H1 (cell line): ENCODE measurements around the gene XPNPEP2. TPM values are rescaled to one million over a fixed set of nuclear protein-coding genes. Genes with fewer than 3 reads are reported as not detected.

Experiments used
- CTCF ChIA-PET: fragments of 300-600 bp; sonication (Branson Sonifier 250); formaldehyde crosslinking; loops from one replicate; lab custom pipeline; 2021; ENCODE audit not compliant: partially characterized antibody; lab: Charles Lee
- POLR2A ChIA-PET: fragments of 300-600 bp; sonication (Branson Sonifier 250); formaldehyde crosslinking; loops from one replicate; lab custom pipeline; 2021; ENCODE audit warnings: inconsistent platforms; ENCODE audit not compliant: partially characterized antibody; lab: Charles Lee
- DNase-seq, 2 experiments: peaks; one replicate each; pipeline versions ENCODE4 v3.0.0 to v3.0.0-alpha.2; 2010 to 2022; ENCODE audit warnings: low spot score in 2 of 2, low read depth in 1 of 2, mixed read lengths in 1 of 2
- FAIRE-seq: peaks from 2 replicates; lab custom pipeline; 2011; peaks lifted over from hg19 to GRCh38; lab: Jason Lieb, UNC
- H2AFZ ChIP-seq: 2 replicates; pipeline ENCODE4 v1.8.1; 2012; ENCODE audit warnings: low read length, inconsistent platforms
- H2AK5ac ChIP-seq: 2 replicates; pipeline ENCODE4 v1.6.1; 2013; ENCODE audit warnings: low read depth, low read length
- H2BK120ac ChIP-seq: replicated peaks from 2 replicates; pipeline ENCODE3; 2013; ENCODE audit warnings: low read depth, low read length, inconsistent platforms
- H2BK12ac ChIP-seq: 2 replicates; pipeline ENCODE4 v1.6.1; 2013; ENCODE audit warnings: low read depth, low read length
- H2BK15ac ChIP-seq: 2 replicates; pipeline ENCODE4 v1.6.1; 2013; ENCODE audit warnings: low read length
- H2BK20ac ChIP-seq: 2 replicates; pipeline ENCODE4 v1.6.1; 2013; ENCODE audit warnings: low read length
- H2BK5ac ChIP-seq: 2 replicates; pipeline ENCODE4 v1.6.1; 2013; ENCODE audit warnings: low read depth, low read length
- H3K14ac ChIP-seq: 2 replicates; pipeline ENCODE4 v1.6.1; 2013; ENCODE audit warnings: inconsistent platforms; ENCODE audit not compliant: insufficient read length
- H3K18ac ChIP-seq: 2 replicates; pipeline ENCODE4 v1.6.1; 2013; ENCODE audit warnings: low read length; ENCODE audit errors: extremely low read depth
- H3K23ac ChIP-seq: 2 replicates; pipeline ENCODE4 v1.6.1; 2013; ENCODE audit warnings: inconsistent platforms; ENCODE audit not compliant: insufficient read length
- H3K23me2 ChIP-seq: 2 replicates; pipeline ENCODE4 v1.6.1; 2013; ENCODE audit warnings: low read depth, low read length
- H3K27ac ChIP-seq: 2 replicates; pipeline ENCODE4 v1.6.1; 2011; ENCODE audit warnings: low read depth, low read length, inconsistent platforms
- H3K27me3 ChIP-seq, 4 experiments: replicated peaks in 1 of 4; 1 replicate in 1 of 4; 2 replicates in 3 of 4; pipeline versions ENCODE4 v1.6.1 to v1.8.1; 2011 to 2013; ENCODE audit warnings: low read length in 3 of 4, mild to moderate bottlenecking in 3 of 4, inconsistent platforms in 2 of 4, mixed read lengths in 2 of 4, moderate library complexity in 1 of 4; ENCODE audit not compliant: control insufficient read depth in 3 of 4, insufficient read depth in 3 of 4; ENCODE audit errors: extremely low read depth in 1 of 4
- H3K36me3 ChIP-seq, 4 experiments: 2 replicates each; pipeline versions ENCODE4 v1.6.1 to v1.8.1; 2011 to 2013; ENCODE audit warnings: mild to moderate bottlenecking in 4 of 4, low read length in 3 of 4, moderate library complexity in 2 of 4, control low read depth in 1 of 4, inconsistent platforms in 1 of 4; ENCODE audit not compliant: insufficient read depth in 4 of 4, control insufficient read depth in 2 of 4
- H3K4ac ChIP-seq: replicated peaks from 2 replicates; pipeline ENCODE3; 2013; ENCODE audit warnings: low read length, low read depth, mixed read lengths, inconsistent platforms; ENCODE audit not compliant: insufficient read length
- H3K4me1 ChIP-seq, 4 experiments: replicated peaks in 1 of 4; 1 replicate in 1 of 4; 2 replicates in 3 of 4; pipeline versions ENCODE4 v1.6.1 to v1.8.1; 2011 to 2013; ENCODE audit warnings: low read length in 3 of 4, inconsistent platforms in 2 of 4, mixed read lengths in 1 of 4; ENCODE audit not compliant: insufficient read depth in 4 of 4, control insufficient read depth in 3 of 4
- H3K4me2 ChIP-seq, 2 experiments: 2 replicates each; pipeline versions ENCODE4 v1.6.1 to v1.8.1; 2011 to 2013; ENCODE audit warnings: low read depth in 2 of 2, low read length in 2 of 2, control low read depth in 1 of 2, inconsistent platforms in 1 of 2, mild to moderate bottlenecking in 1 of 2; ENCODE audit not compliant: insufficient read depth in 1 of 2
- H3K4me3 ChIP-seq, 4 experiments: fragments of 200-600, 300-600 bp in 1 of 4; sonication (generic), shearing (Covaris generic), sonication (Bioruptor Twin) in 1 of 4; 2 replicates each; pipeline versions ENCODE4 v1.5.1 to v1.8.1; 2011 to 2016; ENCODE audit warnings: low read length in 4 of 4, low read depth in 3 of 4, control low read depth in 2 of 4, inconsistent platforms in 2 of 4, mild to moderate bottlenecking in 2 of 4, mixed read lengths in 1 of 4, moderate library complexity in 1 of 4; ENCODE audit not compliant: insufficient read depth in 2 of 4; ENCODE audit errors: extremely low read depth in 1 of 4
- H3K56ac ChIP-seq: replicated peaks from 2 replicates; pipeline ENCODE3; 2013; ENCODE audit warnings: low read depth, mild to moderate bottlenecking, mixed read lengths, low read length, inconsistent platforms; ENCODE audit not compliant: insufficient read length
- H3K79me1 ChIP-seq: 2 replicates; pipeline ENCODE4 v1.6.1; 2013; ENCODE audit warnings: low read depth, low read length, control low read depth
- H3K79me2 ChIP-seq, 2 experiments: 2 replicates each; pipeline versions ENCODE4 v1.6.1 to v1.8.1; 2012 to 2013; ENCODE audit warnings: low read length in 2 of 2, mild to moderate bottlenecking in 2 of 2, inconsistent platforms in 1 of 2; ENCODE audit not compliant: insufficient read depth in 2 of 2, control insufficient read depth in 1 of 2
- H3K9ac ChIP-seq, 4 experiments: replicated peaks in 1 of 4; 1 replicate in 1 of 4; 2 replicates in 3 of 4; pipeline versions ENCODE4 v1.6.1 to v1.8.1; 2011 to 2013; ENCODE audit warnings: low read depth in 3 of 4, low read length in 3 of 4, control low read depth in 2 of 4, mild to moderate bottlenecking in 2 of 4, moderate library complexity in 2 of 4, inconsistent platforms in 1 of 4; ENCODE audit errors: extremely low read depth in 1 of 4
- H3K9me3 ChIP-seq, 2 experiments: 2 replicates each; pipeline versions ENCODE4 v1.6.1 to v1.8.1; 2012 to 2013; ENCODE audit warnings: mild to moderate bottlenecking in 2 of 2, moderate library complexity in 2 of 2, control low read depth in 1 of 2, inconsistent platforms in 1 of 2, low read depth in 1 of 2, low read length in 1 of 2, mixed read lengths in 1 of 2; ENCODE audit not compliant: insufficient read depth in 2 of 2
- H4K20me1 ChIP-seq, 2 experiments: replicated peaks in 1 of 2; 2 replicates each; pipeline versions ENCODE3 to v1.8.1; 2011 to 2013; ENCODE audit warnings: inconsistent platforms in 2 of 2, low read length in 2 of 2, mild to moderate bottlenecking in 1 of 2; ENCODE audit not compliant: insufficient read depth in 2 of 2, control insufficient read depth in 1 of 2
- H4K5ac ChIP-seq: 2 replicates; pipeline ENCODE4 v1.6.1; 2013; ENCODE audit warnings: low read length, low read depth, mixed read lengths, inconsistent platforms; ENCODE audit not compliant: insufficient read length
- H4K8ac ChIP-seq: 2 replicates; pipeline ENCODE4 v1.8.0; 2013; ENCODE audit warnings: mild to moderate bottlenecking, moderate library complexity, low read length, inconsistent platforms; ENCODE audit not compliant: insufficient read depth; ENCODE audit errors: extremely low read depth
- H4K91ac ChIP-seq: replicated peaks from 2 replicates; pipeline ENCODE3; 2013; ENCODE audit warnings: low read length, mixed read lengths, inconsistent platforms; ENCODE audit not compliant: insufficient read length
- CEBPB ChIP-seq: IDR thresholded peaks from 2 replicates; pipeline ENCODE4 v1.6.1; 2012; ENCODE audit warnings: low read depth, low read length
- CTBP2 ChIP-seq: IDR thresholded peaks from 2 replicates; pipeline ENCODE4 v1.7.0; 2011; ENCODE audit warnings: borderline replicate concordance, mild to moderate bottlenecking, moderate library complexity, mixed read lengths, low read length; ENCODE audit not compliant: insufficient read depth, insufficient read length
- EP300 ChIP-seq, 2 experiments: IDR thresholded peaks; 1 replicate in 1 of 2; 2 replicates in 1 of 2; pipeline ENCODE4 v1.6.1; 2011 to 2012; ENCODE audit warnings: low read depth in 2 of 2, low read length in 2 of 2, mild to moderate bottlenecking in 2 of 2, borderline replicate concordance in 1 of 2, inconsistent platforms in 1 of 2, moderate library complexity in 1 of 2
- KDM5A ChIP-seq: fragments of 200-600 bp; IDR thresholded peaks from 2 replicates; pipeline ENCODE4 v1.7.1; 2012; ENCODE audit warnings: mild to moderate bottlenecking, low read length, inconsistent platforms, mixed read lengths
- NANOG ChIP-seq: IDR thresholded peaks from 2 replicates; pipeline ENCODE4 v1.6.1; 2011; ENCODE audit warnings: low read length, low read depth, mild to moderate bottlenecking, inconsistent platforms; ENCODE audit not compliant: insufficient read depth, poor library complexity, severe bottlenecking
- NRF1 ChIP-seq: IDR thresholded peaks from 2 replicates; pipeline ENCODE4 v1.6.1; 2011; ENCODE audit warnings: mild to moderate bottlenecking, low read depth, low read length, improper control_type of control experiment
- POLR2A ChIP-seq, 2 experiments: IDR thresholded peaks; 1 replicate in 1 of 2; 2 replicates in 1 of 2; pipeline ENCODE4 v1.6.1; 2011; ENCODE audit warnings: low read depth in 2 of 2, low read length in 2 of 2, mild to moderate bottlenecking in 2 of 2; ENCODE audit errors: control extremely low read depth in 1 of 2
- RAD21 ChIP-seq, 2 experiments: IDR thresholded peaks in 1 of 2; conservative IDR thresholded peaks in 1 of 2; 2 replicates each; pipeline ENCODE4 v1.6.1; 2011; ENCODE audit warnings: low read depth in 2 of 2, low read length in 2 of 2, improper control_type of control experiment in 1 of 2, inconsistent platforms in 1 of 2, mild to moderate bottlenecking in 1 of 2, moderate library complexity in 1 of 2
- SAP30 ChIP-seq: fragments of 300-600 bp; sonication (generic); IDR thresholded peaks from 2 replicates; pipeline ENCODE4 v1.7.1; 2012; ENCODE audit warnings: low read length, moderate library complexity, mild to moderate bottlenecking, inconsistent platforms; ENCODE audit not compliant: insufficient read depth, insufficient replicate concordance
- SRF ChIP-seq: IDR thresholded peaks from 2 replicates; pipeline ENCODE4 v1.6.1; 2011; ENCODE audit warnings: mild to moderate bottlenecking, low read depth, low read length, moderate library complexity
- TEAD4 ChIP-seq: IDR thresholded peaks from 2 replicates; pipeline ENCODE4 v1.6.1; 2012; ENCODE audit warnings: low read depth, low read length, inconsistent platforms, mixed read lengths
- WGBS, 2 experiments: shearing (Covaris generic) in 1 of 2; methylation state at CpG; one replicate each; pipeline versions ENCODE4 v1.1.6 to v1.1.7; 2013 to 2015; ENCODE audit warnings: low lambda C conversion rate in 2 of 2, mixed read lengths in 2 of 2, inconsistent platforms in 1 of 2, low coverage in 1 of 2, missing lambda C conversion rate in 1 of 2; ENCODE audit not compliant: insufficient replicate concordance in 2 of 2, insufficient coverage in 1 of 2, insufficient read length in 1 of 2; ENCODE audit errors: extremely low coverage in 1 of 2, missing lambda C conversion rate in 1 of 2; 5-methylcytosine and 5-hydroxymethylcytosine counted together
- polyA plus RNA-seq, 7 experiments: library from polyadenylated mRNA; depleted of rRNA in 3 of 7; stranded (reverse) in 5 of 7; unstranded in 2 of 7; fragments of >200 nt in 5 of 7; fragments of 200-250 nt in 2 of 7; gene quantifications; 1 replicate in 5 of 7; 2 replicates in 1 of 7; 4 replicates in 1 of 7; pipeline versions ENCODE4 v1.2.1 to v1.2.3, GENCODE V29; 2011 to 2013; ENCODE audit warnings: missing spikeins in 2 of 7, mixed read lengths in 2 of 7
- total RNA-seq: library from RNA; stranded (reverse); fragmentation: NEBNext Ultra II Directional; extraction: Animal tissue kit (Norgen Biotek cat#: 25700); gene quantifications from 2 replicates; pipeline ENCODE4 v1.2.1, GENCODE V29; 2021
- TF ChIP-seq, protein P1 (sequence below): IDR thresholded peaks from 2 replicates; pipeline ENCODE4 v1.6.1; 2012; ENCODE audit warnings: low read length, inconsistent platforms

Gene XPNPEP2
- total and polyA plus RNA-seq, 2 of the 8 experiments (the other 6 are each of a cell fraction or from before 2014, with no cell fraction given): 0.27 TPM; not detected in 1

DNA sequence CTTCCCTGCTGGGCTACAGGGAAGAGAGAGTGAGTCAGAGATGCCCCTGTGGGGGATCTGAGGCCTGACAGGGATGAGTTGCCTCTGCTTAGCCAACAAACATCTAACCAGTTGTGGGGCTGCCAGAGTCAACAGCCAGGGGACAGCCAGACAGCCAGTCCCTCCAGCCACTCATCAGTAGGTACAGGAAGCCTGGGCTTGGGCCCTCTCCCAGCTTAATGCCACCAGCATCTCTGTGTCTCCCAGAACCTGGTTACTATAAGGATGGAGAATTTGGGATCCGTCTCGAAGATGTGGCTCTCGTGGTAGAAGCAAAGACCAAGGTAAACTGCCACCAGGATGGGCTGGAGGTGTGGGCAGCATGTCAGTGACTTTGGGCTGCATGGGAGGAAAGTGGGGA lies 23.7 kb downstream of the XPNPEP2 start:
- H3K27me3 ChIP-seq: no peaks in the 10 kb centered on the region
- no peak overlapping the region for H3K9ac ChIP-seq
- ChIA-PET CTCF (interaction anchor here (1.1 to 1.9 kb wide), 4 partner anchors 10 to 156 kb away, joined by 3 to 13 read pairs (median 5); no protein-coding TSS in a partner anchor), POLR2A (interaction anchor here (1.2 kb wide), 1 partner anchor 80 kb away, joined by 5 read pairs; no protein-coding TSS in a partner anchor)
- H2BK20ac ChIP-seq: no peak overlapping the region
- H2AK5ac ChIP-seq: no peak overlapping the region
- no peak overlapping the region for H3K4me3 ChIP-seq
- DNase-seq: no peak
- H3K23me2 ChIP-seq: no peaks in the 10 kb centered on the region
- H3K4me2 ChIP-seq: no peak overlapping the region
- no peaks in the 10 kb centered on the region for H4K20me1 ChIP-seq
- H2BK120ac ChIP-seq: no peak overlapping the region
- H3K4me1 ChIP-seq: no peaks in the 10 kb centered on the region
- no peak overlapping the region for H2AFZ ChIP-seq
- no peaks in the 10 kb centered on the region for H3K36me3 ChIP-seq
- no peak overlapping the region for H4K8ac ChIP-seq
- no peaks in the 10 kb centered on the region for H3K79me2 ChIP-seq
- no peak overlapping the region for H3K18ac ChIP-seq
- FAIRE-seq: no peak
- no peaks in the 10 kb centered on the region for H3K79me1 ChIP-seq
- H2BK15ac ChIP-seq: no peak overlapping the region
- H3K4ac ChIP-seq: no peak overlapping the region
- no peak overlapping the region for H3K14ac ChIP-seq
- H2BK12ac ChIP-seq: no peak overlapping the region
- H4K91ac ChIP-seq: no peak overlapping the region
- H3K9me3 ChIP-seq: no peaks in the 10 kb centered on the region
- H3K56ac ChIP-seq: no peak overlapping the region
- no peak overlapping the region for H2BK5ac ChIP-seq
- no peak overlapping the region for H3K23ac ChIP-seq
- no peak overlapping the region for H4K5ac ChIP-seq
- H3K27ac ChIP-seq: no peak overlapping the region
- 96% methylated on average over 3 of the region's 3 CpGs; no CpG with 5 or more reads in 1 of the 2 experiments for WGBS, 2 experiments
- TF ChIP-seq CEBPB: no peak
- no peak for TF ChIP-seq TEAD4
- TF ChIP-seq KDM5A: no peak
- no peak for TF ChIP-seq POLR2A (IDR thresholded peaks at IDR 0.05; ENCODE audit: control extremely low read depth in 1 of 2, low read depth in 2 of 2, low read length in 2 of 2)
- no peak for TF ChIP-seq NRF1
- no peak for TF ChIP-seq EP300 (IDR thresholded peaks at IDR 0.05; ENCODE audit: borderline replicate concordance in 1 of 2, low read depth in 2 of 2, low read length in 2 of 2)
- TF ChIP-seq NANOG: no peak
- TF ChIP-seq, protein P1, sequence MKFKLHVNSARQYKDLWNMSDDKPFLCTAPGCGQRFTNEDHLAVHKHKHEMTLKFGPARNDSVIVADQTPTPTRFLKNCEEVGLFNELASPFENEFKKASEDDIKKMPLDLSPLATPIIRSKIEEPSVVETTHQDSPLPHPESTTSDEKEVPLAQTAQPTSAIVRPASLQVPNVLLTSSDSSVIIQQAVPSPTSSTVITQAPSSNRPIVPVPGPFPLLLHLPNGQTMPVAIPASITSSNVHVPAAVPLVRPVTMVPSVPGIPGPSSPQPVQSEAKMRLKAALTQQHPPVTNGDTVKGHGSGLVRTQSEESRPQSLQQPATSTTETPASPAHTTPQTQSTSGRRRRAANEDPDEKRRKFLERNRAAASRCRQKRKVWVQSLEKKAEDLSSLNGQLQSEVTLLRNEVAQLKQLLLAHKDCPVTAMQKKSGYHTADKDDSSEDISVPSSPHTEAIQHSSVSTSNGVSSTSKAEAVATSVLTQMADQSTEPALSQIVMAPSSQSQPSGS: no peak
- no peak for TF ChIP-seq CTBP2
- no peak for TF ChIP-seq RAD21 (IDR thresholded peaks at IDR 0.05 in 1 of 2, conservative IDR thresholded peaks at IDR 0.05 in 1 of 2; ENCODE audit: low read depth in 2 of 2, low read length in 2 of 2)
- no peak for TF ChIP-seq SAP30
- TF ChIP-seq SRF: no peak
